ENCODE data around the gene FARSB. TPM values are rescaled to one million over a fixed set of nuclear protein-coding genes. Genes with fewer than 3 reads are reported as not detected.

FARSB gene
- total RNA-seq, 4 donors from 2014 or later: 12.2 to 18.4 (median 17.9) TPM

DNA sequence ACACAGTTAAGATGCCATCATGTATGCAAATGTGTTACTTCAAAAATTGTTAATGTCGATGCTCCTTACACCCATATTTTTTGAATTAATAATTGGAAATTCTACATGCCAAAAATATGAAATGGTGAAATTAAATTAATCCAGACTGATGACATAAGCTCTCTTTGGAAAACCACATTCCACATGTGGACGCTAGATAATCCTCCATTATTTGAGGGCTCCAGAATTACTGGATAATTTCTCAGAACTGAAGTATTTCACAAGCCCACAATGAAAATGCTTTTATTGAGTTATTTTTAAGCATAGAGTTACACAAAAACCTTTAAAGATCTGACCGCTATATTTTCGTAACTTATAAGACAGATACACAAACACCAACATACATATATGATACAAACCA is 47.8 kb downstream of the FARSB start:
- Histone ChIP-seq H3K9me3 (no peaks in the 10 kb centered on the region), H3K4me3 (no peak overlapping the region), H3K36me3 (peaks cover 31% of the 10 kb centered on the region)

DNA sequence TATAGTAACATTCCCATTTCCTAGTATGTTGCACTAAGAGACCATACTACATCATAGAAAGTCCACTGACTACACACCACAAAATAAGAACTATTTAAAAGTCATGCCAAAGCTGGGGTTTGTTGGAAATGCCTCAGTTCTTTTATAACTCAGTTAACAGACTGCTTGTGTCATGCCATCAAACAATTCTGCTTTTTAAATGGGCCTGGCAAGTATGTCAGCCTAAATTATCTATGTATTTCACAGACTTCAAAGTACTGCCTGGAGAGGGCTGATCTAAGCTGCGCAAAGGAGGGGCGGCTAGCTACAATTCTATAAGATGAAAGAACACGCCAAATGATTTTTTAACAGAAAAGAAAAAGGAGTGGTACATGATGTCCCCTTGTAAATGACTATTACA is 49.6 kb downstream of the FARSB start:
- H3K4me1 ChIP-seq: no peaks in the 10 kb centered on the region
- DNase-seq (ENCODE audit: low spot score in 2 of 2): no peak
- peaks cover 13% of the 10 kb centered on the region for H3K36me3 ChIP-seq
- TF ChIP-seq POLR2AphosphoS5 (IDR thresholded peaks at IDR 0.05): no peak
- no peak for TF ChIP-seq POLR2A (IDR thresholded peaks at IDR 0.05)
- TF ChIP-seq CTCF (IDR thresholded peaks at IDR 0.05): no peak
- no peak for TF ChIP-seq EP300 (IDR thresholded peaks at IDR 0.05)
- no peaks in the 10 kb centered on the region for H3K9me3 ChIP-seq
- no peak overlapping the region for H3K4me3 ChIP-seq
- WGBS: 89% methylated on average over 3 of the region's 3 CpGs
- no peak overlapping the region for H3K27ac ChIP-seq
- no peaks in the 10 kb centered on the region for H3K27me3 ChIP-seq

More for the DNA sequence above, 47.8 kb downstream of the FARSB start:
- WGBS: 61% methylated on average over 4 of the region's 4 CpGs
- no peak overlapping the region for H3K27ac ChIP-seq
- DNase-seq (ENCODE audit: low spot score in 2 of 2): no peak
- H3K4me1 ChIP-seq: no peaks in the 10 kb centered on the region
- H3K27me3 ChIP-seq: no peaks in the 10 kb centered on the region
- no peak for TF ChIP-seq POLR2A (IDR thresholded peaks at IDR 0.05)
- TF ChIP-seq CTCF (IDR thresholded peaks at IDR 0.05): no peak
- no peak for TF ChIP-seq POLR2AphosphoS5 (IDR thresholded peaks at IDR 0.05)
- no peak for TF ChIP-seq EP300 (IDR thresholded peaks at IDR 0.05)

- Histone ChIP-seq H3K27me3 (no peaks in the 10 kb centered on the region), H3K9me3 (no peaks in the 10 kb centered on the region), H3K27ac (no peak overlapping the region), H3K36me3 (peaks cover 7% of the 10 kb centered on the region), H3K4me3 (no peak overlapping the region), H3K4me1 (no peaks in the 10 kb centered on the region)
- 82% methylated on average over 5 of the region's 5 CpGs for WGBS
- no peak for TF ChIP-seq POLR2AphosphoS5 (IDR thresholded peaks at IDR 0.05)
- TF ChIP-seq POLR2A (IDR thresholded peaks at IDR 0.05): no peak
- TF ChIP-seq EP300 (IDR thresholded peaks at IDR 0.05): no peak
- no peak for TF ChIP-seq CTCF (IDR thresholded peaks at IDR 0.05)
- no peak for DNase-seq (ENCODE audit: low spot score in 2 of 2)
Observed at GRCh38 chr2:222604749-222605515, 51.0 kb downstream of the FARSB start.

GRCh38 chr2:222603501-222603900 is 52.4 kb downstream of the FARSB start:
- Histone ChIP-seq H3K36me3 (peaks cover 18% of the 10 kb centered on the region), H3K4me3 (no peak overlapping the region), H3K4me1 (no peaks in the 10 kb centered on the region), H3K9me3 (no peaks in the 10 kb centered on the region), H3K27ac (no peak overlapping the region), H3K27me3 (no peaks in the 10 kb centered on the region)
- 98% methylated on average over 2 of the region's 2 CpGs for WGBS
- no peak for DNase-seq (ENCODE audit: low spot score in 2 of 2)
- TF ChIP-seq CTCF (IDR thresholded peaks at IDR 0.05): no peak
- no peak for TF ChIP-seq EP300 (IDR thresholded peaks at IDR 0.05)
- TF ChIP-seq POLR2A (IDR thresholded peaks at IDR 0.05): no peak
- TF ChIP-seq POLR2AphosphoS5 (IDR thresholded peaks at IDR 0.05): no peak

DNA sequence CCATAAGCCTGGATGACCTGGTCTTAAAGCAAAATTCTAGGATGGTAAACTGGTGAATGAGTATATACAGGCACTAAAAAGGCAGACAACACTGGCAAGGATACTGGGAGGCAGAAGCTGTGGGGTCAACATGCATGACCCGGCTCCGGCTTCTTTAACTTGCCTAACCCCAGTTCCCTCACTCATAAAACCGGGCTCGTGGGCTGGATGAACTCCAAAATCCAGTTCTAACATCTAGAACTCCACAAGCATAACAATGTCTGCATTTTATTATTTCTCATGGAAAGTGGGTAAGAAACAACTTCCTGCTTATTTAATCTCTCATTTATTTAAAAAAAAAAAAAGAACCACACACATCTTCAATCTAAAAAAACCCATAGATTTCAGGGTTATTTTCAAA is 57.3 kb downstream of the FARSB start:
- Histone ChIP-seq H3K4me3 (no peak overlapping the region), H3K9me3 (no peaks in the 10 kb centered on the region), H3K36me3 (peaks cover 47% of the 10 kb centered on the region), H3K27me3 (no peaks in the 10 kb centered on the region), H3K27ac (no peak overlapping the region), H3K4me1 (no peaks in the 10 kb centered on the region)
- no peak for TF ChIP-seq CTCF (IDR thresholded peaks at IDR 0.05)
- TF ChIP-seq POLR2A (IDR thresholded peaks at IDR 0.05): no peak
- TF ChIP-seq POLR2AphosphoS5 (IDR thresholded peaks at IDR 0.05): no peak
- no peak for TF ChIP-seq EP300 (IDR thresholded peaks at IDR 0.05)
- WGBS: 50% methylated on average over 4 of the region's 4 CpGs
- no peak for DNase-seq (ENCODE audit: low spot score in 2 of 2)
